Effector memory CD4-positive, alpha-beta T cell (primary cell): ENCODE measurements around the gene SCN2A.

Source experiments
- DNase-seq, 3 donors: peaks; one replicate each; pipeline ENCODE4 v3.0.0-alpha.2; 2020
- H3K27ac ChIP-seq: 2 replicates; pipeline ENCODE4 v1.7.0; 2013; ENCODE audit warnings: mild to moderate bottlenecking, low read length, moderate library complexity; ENCODE audit not compliant: insufficient read depth, poor library complexity, severe bottlenecking
- H3K27me3 ChIP-seq: replicated peaks from 2 replicates; pipeline ENCODE4 v1.7.0; 2013; ENCODE audit warnings: mild to moderate bottlenecking, low read length; ENCODE audit not compliant: insufficient read depth, control insufficient read depth, poor library complexity, severe bottlenecking
- H3K36me3 ChIP-seq: 2 replicates; pipeline ENCODE4 v1.7.0; 2013; ENCODE audit warnings: mild to moderate bottlenecking, low read length, moderate library complexity; ENCODE audit not compliant: control insufficient read depth, insufficient read depth
- H3K4me1 ChIP-seq: 2 replicates; pipeline ENCODE4 v1.7.0; 2013; ENCODE audit warnings: low read length, mild to moderate bottlenecking; ENCODE audit not compliant: control insufficient read depth, insufficient read depth, poor library complexity, severe bottlenecking
- H3K4me3 ChIP-seq: 2 replicates; pipeline ENCODE4 v1.7.0; 2013; ENCODE audit warnings: low read length, low read depth, mild to moderate bottlenecking; ENCODE audit not compliant: insufficient read depth, poor library complexity, severe bottlenecking
- H3K9me3 ChIP-seq: 2 replicates; pipeline ENCODE4 v1.7.0; 2013; ENCODE audit warnings: mild to moderate bottlenecking, low read length, moderate library complexity; ENCODE audit not compliant: control insufficient read depth

Gene SCN2A

DNA sequence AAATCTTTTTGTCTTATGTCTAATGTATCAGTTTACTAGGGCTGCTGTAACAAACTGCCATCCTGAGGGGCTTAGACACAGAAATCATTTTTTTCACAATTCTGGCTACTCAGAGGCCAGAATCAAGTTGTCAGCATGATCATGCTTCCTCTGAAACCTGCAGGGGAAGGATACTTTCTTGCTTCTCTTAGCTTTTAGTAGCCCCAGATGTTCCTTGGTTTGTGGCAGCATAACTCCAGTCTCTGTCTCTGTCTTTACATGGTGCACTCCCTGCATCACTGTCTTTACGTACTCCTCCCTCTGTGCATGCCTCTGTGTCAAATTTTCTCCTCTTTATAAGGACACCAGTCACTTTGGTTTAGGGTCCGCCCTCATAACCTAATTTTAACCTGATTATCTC is 33.3 kb upstream of the SCN2A start:
- H3K9me3 ChIP-seq, result no peaks in the 10 kb centered on the region
- no peak overlapping the region for H3K27ac ChIP-seq
- DNase-seq, result no peak
- H3K27me3 ChIP-seq, result no peaks in the 10 kb centered on the region
- no peak overlapping the region for H3K4me3 ChIP-seq
- H3K36me3 ChIP-seq, result no peaks in the 10 kb centered on the region
- no peaks in the 10 kb centered on the region for H3K4me1 ChIP-seq

DNA sequence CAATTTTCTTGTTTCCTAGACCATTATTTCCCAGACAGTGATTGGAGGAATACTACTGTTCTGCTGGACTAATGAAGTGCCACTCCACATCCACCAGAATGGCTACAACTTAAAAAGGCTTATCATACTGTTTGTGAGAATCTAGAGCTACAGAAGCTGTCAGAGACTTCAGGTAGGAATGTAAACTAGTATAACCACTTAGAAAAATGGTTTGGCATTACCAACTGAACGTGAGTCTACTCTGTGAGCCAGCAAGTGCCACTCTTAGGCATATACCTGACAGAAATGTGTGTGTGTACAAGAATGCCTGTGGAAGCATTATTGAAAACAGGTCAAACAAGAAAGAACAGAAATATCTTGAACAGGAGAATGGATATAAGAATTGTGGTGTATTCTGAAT is 31.1 kb upstream of the SCN2A start:
- Histone ChIP-seq H3K36me3 (no peaks in the 10 kb centered on the region), H3K4me1 (no peaks in the 10 kb centered on the region), H3K4me3 (no peak overlapping the region), H3K27ac (no peak overlapping the region), H3K27me3 (no peaks in the 10 kb centered on the region), H3K9me3 (no peaks in the 10 kb centered on the region)
- DNase-seq, result no peak

GRCh38 chr2:165214093-165214492 is 25.1 kb upstream of the SCN2A start:
- Histone ChIP-seq H3K4me3 (no peak overlapping the region), H3K4me1 (no peaks in the 10 kb centered on the region), H3K27me3 (no peaks in the 10 kb centered on the region), H3K36me3 (no peaks in the 10 kb centered on the region), H3K9me3 (no peaks in the 10 kb centered on the region), H3K27ac (no peak overlapping the region)
- no peak for DNase-seq

DNA sequence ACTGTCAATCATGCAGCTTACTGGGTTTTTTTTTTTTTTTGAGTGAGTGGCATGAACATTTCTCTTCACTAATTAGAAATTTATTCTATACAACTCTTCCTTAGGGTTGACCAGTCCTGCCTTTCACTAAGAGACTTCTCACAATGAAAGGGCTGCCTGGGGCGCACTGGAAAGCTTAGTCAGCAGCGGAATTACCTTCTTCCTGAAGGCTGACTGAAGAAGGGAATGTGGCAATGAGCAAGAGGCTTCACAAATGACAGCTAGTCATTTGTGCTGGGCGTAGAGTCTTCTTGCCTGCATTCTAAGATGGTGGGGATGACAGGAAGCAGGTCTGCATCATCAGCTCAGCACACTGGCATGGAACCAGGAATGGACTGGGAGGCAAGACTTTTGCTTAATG is 19.7 kb upstream of the SCN2A start:
- DNase-seq, result no peak
- Histone ChIP-seq H3K27me3 (no peaks in the 10 kb centered on the region), H3K27ac (no peak overlapping the region), H3K4me3 (no peak overlapping the region), H3K36me3 (no peaks in the 10 kb centered on the region), H3K9me3 (no peaks in the 10 kb centered on the region), H3K4me1 (no peaks in the 10 kb centered on the region)

DNA sequence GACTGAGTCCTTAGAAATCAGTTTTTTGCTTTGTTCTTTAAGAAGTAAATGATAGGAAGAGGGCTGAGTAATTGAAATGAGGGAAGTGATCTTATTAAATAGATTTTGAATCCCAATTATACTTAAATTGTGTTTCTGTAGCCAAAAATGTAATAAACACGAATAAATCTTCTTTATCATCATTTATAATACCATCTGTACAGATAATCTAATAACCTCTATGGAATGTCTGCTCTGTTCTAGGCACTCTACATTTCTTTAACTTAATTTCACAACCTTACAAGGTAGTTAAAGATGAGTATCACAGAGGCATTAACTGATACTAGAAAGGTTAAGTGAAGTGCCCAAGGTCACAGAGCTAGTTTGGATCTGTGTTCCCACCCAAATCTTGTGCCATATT is 14.3 kb upstream of the SCN2A start:
- Histone ChIP-seq H3K27ac (no peak overlapping the region), H3K27me3 (no peaks in the 10 kb centered on the region), H3K36me3 (no peaks in the 10 kb centered on the region), H3K9me3 (no peaks in the 10 kb centered on the region), H3K4me3 (no peak overlapping the region), H3K4me1 (no peaks in the 10 kb centered on the region)
- DNase-seq, result no peak

- H3K27ac ChIP-seq, result no peak overlapping the region
- no peak for DNase-seq
- H3K27me3 ChIP-seq, result no peaks in the 10 kb centered on the region
- H3K36me3 ChIP-seq, result no peaks in the 10 kb centered on the region
- H3K4me1 ChIP-seq, result no peaks in the 10 kb centered on the region
- no peak overlapping the region for H3K4me3 ChIP-seq
- H3K9me3 ChIP-seq, result no peaks in the 10 kb centered on the region
Observed at GRCh38 chr2:165227571-165227970, 11.6 kb upstream of the SCN2A start.

GRCh38 chr2:165237056-165237455 is 2.2 kb upstream of the SCN2A start:
- H3K36me3 ChIP-seq, result no peaks in the 10 kb centered on the region
- no peaks in the 10 kb centered on the region for H3K4me1 ChIP-seq
- no peaks in the 10 kb centered on the region for H3K9me3 ChIP-seq
- no peak for DNase-seq
- H3K4me3 ChIP-seq, result no peak overlapping the region
- no peaks in the 10 kb centered on the region for H3K27me3 ChIP-seq
- no peak overlapping the region for H3K27ac ChIP-seq

DNA sequence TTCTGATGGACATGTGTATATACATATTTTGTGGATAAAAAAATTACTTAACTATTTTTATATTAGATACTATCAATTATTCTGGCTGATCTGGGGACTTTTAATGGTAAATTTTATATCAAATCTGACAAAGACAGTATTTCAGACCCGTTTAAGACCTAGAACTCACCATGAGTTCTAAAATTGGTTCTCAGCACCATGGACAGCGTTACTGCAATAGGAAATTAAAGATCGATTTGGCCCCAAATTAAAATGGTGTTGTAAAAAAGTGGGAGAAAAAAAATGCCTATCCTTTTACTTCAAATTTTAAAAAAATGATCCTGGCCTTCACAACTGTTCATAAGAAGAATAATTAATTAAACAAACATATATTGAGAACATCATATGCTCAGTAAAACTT is 919 bp upstream of the SCN2A start:
- Histone ChIP-seq H3K9me3 (no peaks in the 10 kb centered on the region), H3K4me1 (no peaks in the 10 kb centered on the region), H3K27me3 (no peaks in the 10 kb centered on the region), H3K4me3 (no peak overlapping the region), H3K36me3 (no peaks in the 10 kb centered on the region), H3K27ac (no peak overlapping the region)
- DNase-seq, result no peak

GRCh38 chr2:165239856-165240515 is 772 bp downstream of the SCN2A start:
- Histone ChIP-seq H3K27ac (no peak overlapping the region), H3K36me3 (no peaks in the 10 kb centered on the region), H3K4me1 (no peaks in the 10 kb centered on the region), H3K27me3 (no peaks in the 10 kb centered on the region), H3K4me3 (no peak overlapping the region), H3K9me3 (no peaks in the 10 kb centered on the region)
- DNase-seq, result no peak

DNA sequence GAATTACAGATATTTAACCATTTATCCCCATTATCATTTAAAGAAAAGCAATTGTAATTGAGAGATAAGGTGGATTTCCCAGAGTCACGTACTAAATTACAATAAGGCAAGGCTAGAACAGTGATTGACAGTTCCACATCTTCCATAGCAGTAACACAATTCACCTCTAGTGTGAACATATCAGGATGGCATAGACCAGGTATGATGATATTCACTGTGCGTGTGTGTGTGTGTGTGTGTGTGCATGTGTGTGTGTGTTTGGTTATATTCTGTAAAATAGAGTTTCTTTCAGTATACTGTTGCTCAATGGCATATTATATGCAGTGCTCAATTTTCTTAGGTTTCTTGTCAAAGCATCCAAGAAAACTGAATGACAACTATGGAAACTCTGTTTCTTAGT is 1.7 kb downstream of the SCN2A start:
- Histone ChIP-seq H3K36me3 (no peaks in the 10 kb centered on the region), H3K4me3 (no peak overlapping the region), H3K27me3 (no peaks in the 10 kb centered on the region), H3K4me1 (no peaks in the 10 kb centered on the region), H3K27ac (no peak overlapping the region), H3K9me3 (no peaks in the 10 kb centered on the region)
- no peak for DNase-seq
